Astrocyte (in vitro differentiated cells and primary cell): ENCODE results near the gene TMEM204. TPM values are rescaled to one million over a fixed set of nuclear protein-coding genes. Genes with fewer than 3 reads are reported as not detected.

Experiments
- DNase-seq: peaks from one replicate; pipeline ENCODE4 v3.0.0-alpha.2; 2010; ENCODE audit warnings: low read depth
- FAIRE-seq: peaks from 2 replicates; lab custom pipeline; 2011; peaks lifted over from hg19 to GRCh38; lab: Jason Lieb, UNC
- H2AFZ ChIP-seq: 2 replicates; pipeline ENCODE4 v1.6.0; 2012; ENCODE audit warnings: low read depth, low read length, inconsistent platforms
- H3K27ac ChIP-seq: 2 replicates; pipeline ENCODE4 v1.5.1; 2011; ENCODE audit warnings: low read depth, low read length, inconsistent platforms
- H3K27me3 ChIP-seq: 2 replicates; pipeline ENCODE4 v1.6.0; 2011; ENCODE audit warnings: low read length, inconsistent platforms; ENCODE audit not compliant: insufficient read depth
- H3K36me3 ChIP-seq: 2 replicates; pipeline ENCODE4 v1.5.1; 2011; ENCODE audit warnings: low read length, inconsistent platforms; ENCODE audit not compliant: insufficient read depth
- H3K4me1 ChIP-seq: 2 replicates; pipeline ENCODE4 v1.5.1; 2011; ENCODE audit warnings: low read length, inconsistent platforms; ENCODE audit not compliant: insufficient read depth
- H3K4me2 ChIP-seq: 2 replicates; pipeline ENCODE4 v1.6.0; 2012; ENCODE audit warnings: low read length, inconsistent platforms
- H3K4me3 ChIP-seq: 2 replicates; pipeline ENCODE4 v1.5.1; 2011; ENCODE audit warnings: low read depth, mild to moderate bottlenecking, low read length, inconsistent platforms; ENCODE audit not compliant: insufficient read depth
- H3K79me2 ChIP-seq: 2 replicates; pipeline ENCODE4 v1.6.0; 2012; ENCODE audit warnings: mild to moderate bottlenecking, low read length, inconsistent platforms; ENCODE audit not compliant: insufficient read depth
- H3K9ac ChIP-seq: 2 replicates; pipeline ENCODE4 v1.6.0; 2012; ENCODE audit warnings: mild to moderate bottlenecking, low read length, inconsistent platforms
- H3K9me3 ChIP-seq: 2 replicates; pipeline ENCODE4 v1.5.1; 2012; ENCODE audit warnings: low read depth, mild to moderate bottlenecking, low read length, inconsistent platforms; ENCODE audit not compliant: insufficient read depth
- H4K20me1 ChIP-seq: 2 replicates; pipeline ENCODE4 v1.6.0; 2012; ENCODE audit warnings: low read length, inconsistent platforms; ENCODE audit not compliant: insufficient read depth
- H3K27ac Mint-ChIP-seq: one replicate; pipeline ENCODE4 v1.8.0; 2021; ENCODE audit warnings: mild to moderate bottlenecking, mixed read lengths; ENCODE audit not compliant: unreplicated experiment
- H3K27me3 Mint-ChIP-seq: one replicate; pipeline ENCODE4 v1.8.0; 2021; ENCODE audit warnings: low read depth, mixed read lengths; ENCODE audit not compliant: unreplicated experiment
- H3K36me3 Mint-ChIP-seq: one replicate; pipeline ENCODE4 v1.8.0; 2021; ENCODE audit warnings: low read depth, mixed read lengths; ENCODE audit not compliant: unreplicated experiment
- H3K4me1 Mint-ChIP-seq: one replicate; pipeline ENCODE4 v1.8.0; 2021; ENCODE audit warnings: low read depth, mixed read lengths; ENCODE audit not compliant: unreplicated experiment
- H3K4me3 Mint-ChIP-seq: one replicate; pipeline ENCODE4 v1.8.0; 2021; ENCODE audit warnings: mild to moderate bottlenecking, moderate library complexity, mixed read lengths; ENCODE audit not compliant: unreplicated experiment
- H3K9me3 Mint-ChIP-seq: one replicate; pipeline ENCODE4 v1.8.0; 2021; ENCODE audit warnings: mild to moderate bottlenecking, mixed read lengths; ENCODE audit not compliant: unreplicated experiment
- CTCF ChIP-seq: IDR thresholded peaks from 2 replicates; pipeline ENCODE4 v1.5.1; 2011; ENCODE audit warnings: low read depth, mild to moderate bottlenecking, inconsistent platforms, low read length, moderate library complexity; ENCODE audit not compliant: insufficient read depth
- EZH2 ChIP-seq: IDR thresholded peaks from 2 replicates; pipeline ENCODE4 v1.6.1; 2012; ENCODE audit warnings: mild to moderate bottlenecking, low read length, inconsistent platforms; ENCODE audit not compliant: insufficient read depth
- total RNA-seq: library from RNA; stranded (reverse); gene quantifications from 2 replicates; pipeline ENCODE4 v1.2.1, GENCODE V29; 2021

Gene TMEM204
- total RNA-seq, 1 donor from 2014 or later, result not detected

- H2AFZ ChIP-seq, result no peak overlapping the region
- H3K4me2 ChIP-seq, result no peak overlapping the region
- no peaks in the 10 kb centered on the region for H3K79me2 ChIP-seq
- H3K27ac ChIP-seq, result no peak overlapping the region
- no peak overlapping the region for H3K4me3 ChIP-seq
- no peaks in the 10 kb centered on the region for H3K27me3 ChIP-seq
- DNase-seq (no peak), FAIRE-seq (no peak)
- H3K9ac ChIP-seq, result no peak overlapping the region
- Mint-ChIP-seq H3K4me1 (peaks cover 10% of the 10 kb centered on the region), H3K27me3 (peaks cover 5% of the 10 kb centered on the region), H3K4me3 (no peak overlapping the region), H3K9me3 (no peaks in the 10 kb centered on the region), H3K36me3 (no peaks in the 10 kb centered on the region), H3K27ac (no peak overlapping the region)
- H3K4me1 ChIP-seq, result peaks cover 6% of the 10 kb centered on the region
- peaks cover 3% of the 10 kb centered on the region for H4K20me1 ChIP-seq
- H3K9me3 ChIP-seq, result no peaks in the 10 kb centered on the region
- no peaks in the 10 kb centered on the region for H3K36me3 ChIP-seq
- TF ChIP-seq CTCF, result no peak
- TF ChIP-seq EZH2, result no peak
These were observed 9.1 kb downstream of the TMEM204 start for GRCh38 chr16:1542533-1542932.

GRCh38 chr16:1543085-1543896 is 9.8 kb downstream of the TMEM204 start:
- Mint-ChIP-seq H3K27me3 (peaks cover 5% of the 10 kb centered on the region), H3K4me1 (peaks cover 10% of the 10 kb centered on the region), H3K36me3 (peaks cover 6% of the 10 kb centered on the region), H3K4me3 (no peak overlapping the region), H3K27ac (peak overlapping the region; percentile 75), H3K9me3 (no peaks in the 10 kb centered on the region)
- no peaks in the 10 kb centered on the region for H3K9me3 ChIP-seq
- H3K4me1 ChIP-seq, result peaks cover 13% of the 10 kb centered on the region
- H2AFZ ChIP-seq, result peak overlapping the region; percentile 8
- H3K9ac ChIP-seq, result no peak overlapping the region
- no peaks in the 10 kb centered on the region for H3K27me3 ChIP-seq
- H3K4me2 ChIP-seq, result peak overlapping the region; percentile 64
- DNase-seq, result peak; percentile 81
- H3K36me3 ChIP-seq, result no peaks in the 10 kb centered on the region
- H4K20me1 ChIP-seq, result no peaks in the 10 kb centered on the region
- TF ChIP-seq CTCF, result no peak
- TF ChIP-seq EZH2, result no peak
- peak overlapping the region; percentile 36 for H3K27ac ChIP-seq
- H3K79me2 ChIP-seq, result no peaks in the 10 kb centered on the region
- no peak overlapping the region for H3K4me3 ChIP-seq
- no peak for FAIRE-seq
